UCSD-AML1 (cell line): ENCODE results near the gene CPLX1.

Experiments used
- DNase-seq: peaks from one replicate; lab custom pipeline; 2025; ENCODE audit not compliant: unreplicated experiment; lab: John Stamatoyannopoulos, UW

Gene CPLX1

GRCh38 chr4:856225-856901 lies 30.4 kb upstream of the CPLX1 start:
- no peak for DNase-seq

DNA sequence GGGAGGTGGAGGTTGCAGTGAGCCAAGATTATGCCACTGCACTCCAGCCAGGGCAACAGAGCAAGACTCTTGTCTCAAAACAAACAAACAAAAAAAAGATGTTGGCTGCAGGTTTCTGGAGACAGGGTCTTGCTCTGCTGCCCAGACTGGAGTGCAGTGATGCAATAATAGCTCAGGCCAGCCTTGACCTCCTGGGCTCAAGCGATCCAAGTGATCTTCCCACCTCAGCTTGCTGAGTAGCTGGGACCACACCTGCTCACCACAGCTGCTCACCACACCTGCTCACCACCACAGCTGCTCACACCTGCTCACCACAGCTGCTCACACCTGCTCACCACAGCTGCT lies 29.9 kb upstream of the CPLX1 start:
- no peak for DNase-seq

- DNase-seq: no peak
Observed at GRCh38 chr4:854356-854755, 28.4 kb upstream of the CPLX1 start.

DNA sequence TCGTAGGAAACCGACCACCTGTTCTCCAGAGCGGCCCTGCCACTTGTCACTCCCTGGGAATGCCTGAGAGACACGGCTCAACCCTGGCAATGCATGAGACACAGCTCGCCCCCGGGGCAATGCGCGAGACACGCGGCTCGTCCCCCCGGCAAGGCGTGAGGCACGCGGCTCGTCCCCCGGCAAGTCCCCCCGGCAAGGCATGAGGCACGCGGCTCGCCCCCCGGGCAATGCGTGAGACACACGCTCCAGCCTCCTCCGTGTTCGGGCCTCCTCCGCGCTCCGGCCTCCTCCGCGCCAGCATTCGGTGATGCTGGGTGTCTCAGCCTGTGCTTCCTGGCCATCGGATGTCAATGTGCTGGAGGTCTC lies 27.5 kb upstream of the CPLX1 start:
- no peak for DNase-seq

DNA sequence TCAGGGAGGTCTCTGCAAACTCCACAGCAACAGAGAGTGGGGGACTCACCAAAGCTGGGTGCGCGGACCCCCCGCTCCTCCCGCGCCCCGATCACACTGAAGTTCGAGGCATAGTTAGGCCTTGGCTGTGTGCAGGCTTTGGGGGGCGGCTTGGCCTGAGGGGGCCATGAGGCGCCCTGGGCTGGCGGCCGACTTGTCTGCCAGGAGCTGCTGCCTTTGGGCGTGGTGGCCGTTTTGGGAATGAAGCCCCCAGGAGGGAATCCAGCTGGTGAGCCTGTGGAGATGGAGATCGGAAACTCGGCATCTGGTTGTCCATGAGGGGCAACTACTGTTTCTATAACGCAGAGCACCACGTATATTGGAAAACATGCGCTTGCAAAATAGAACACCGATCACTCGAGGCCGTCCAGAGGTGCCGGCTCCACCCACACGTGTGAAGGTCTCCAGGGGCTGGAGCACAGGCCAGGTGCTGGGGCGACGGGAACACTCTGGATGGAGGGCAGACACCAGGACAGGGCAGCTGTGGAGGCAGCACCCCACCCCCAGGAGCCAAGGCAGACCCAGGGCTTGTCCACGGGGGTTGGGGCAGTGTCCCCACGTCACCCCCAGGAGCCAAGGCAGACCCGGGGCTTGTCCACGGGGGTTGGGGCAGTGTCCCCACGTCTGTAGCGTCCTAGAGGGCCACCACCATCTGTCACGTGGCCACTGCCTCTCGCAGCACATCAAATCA lies 25.9 kb upstream of the CPLX1 start:
- DNase-seq: no peak

DNA sequence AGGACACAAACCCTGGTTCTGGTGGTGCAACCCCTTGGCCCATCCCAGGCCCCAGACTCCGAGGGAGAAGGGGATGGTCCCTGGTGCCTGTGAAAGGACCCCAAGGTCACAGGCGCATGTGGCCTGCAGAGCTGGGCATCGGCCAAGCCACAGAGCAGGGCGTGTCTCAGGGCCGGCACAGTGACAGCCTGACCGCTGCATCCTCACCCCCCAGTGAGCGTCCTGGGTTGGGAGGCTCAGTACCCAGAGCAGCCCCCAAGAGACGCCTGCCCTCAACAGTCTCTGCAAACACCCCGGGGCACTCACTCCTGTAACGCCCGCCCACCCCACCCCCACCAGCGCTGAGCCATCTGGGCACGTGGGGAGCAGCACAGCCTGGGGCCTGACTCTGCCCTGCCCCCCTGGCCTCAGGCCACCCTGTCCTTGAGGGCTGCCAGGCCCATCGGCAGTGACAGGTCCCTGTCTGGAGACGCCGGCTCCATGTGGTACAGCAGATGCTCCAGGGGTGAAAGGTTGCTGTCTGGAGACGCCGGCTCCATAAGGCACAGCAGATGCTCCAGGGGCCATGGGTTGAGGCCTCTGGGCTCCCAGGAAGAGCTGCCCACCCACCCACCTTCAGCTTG lies 24.5 kb upstream of the CPLX1 start:
- DNase-seq: no peak

GRCh38 chr4:849478-850175 lies 23.7 kb upstream of the CPLX1 start:
- no peak for DNase-seq

GRCh38 chr4:848803-849477 lies 23.0 kb upstream of the CPLX1 start:
- DNase-seq: no peak

DNA sequence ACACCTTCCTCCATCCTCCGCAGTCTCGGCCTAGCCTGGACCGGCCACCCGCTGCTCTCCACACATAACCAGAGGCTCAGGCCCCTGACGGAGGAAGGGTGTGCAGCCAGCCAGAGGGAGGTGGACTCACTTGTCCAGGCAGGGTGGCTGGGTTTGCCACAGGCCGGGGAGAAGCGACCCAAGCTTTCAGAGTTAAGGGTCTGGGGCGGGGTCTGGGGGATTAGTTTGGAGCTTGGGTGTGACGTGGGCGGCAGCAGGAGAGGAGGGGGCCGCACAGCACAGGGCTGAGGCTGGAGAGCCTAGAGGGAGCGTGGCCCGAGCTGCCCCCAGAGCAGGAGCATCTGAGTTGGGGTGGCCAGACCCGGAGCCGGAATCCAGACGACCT lies 22.4 kb upstream of the CPLX1 start:
- DNase-seq: no peak

GRCh38 chr4:845836-846251 lies 19.9 kb upstream of the CPLX1 start:
- DNase-seq: no peak

DNA sequence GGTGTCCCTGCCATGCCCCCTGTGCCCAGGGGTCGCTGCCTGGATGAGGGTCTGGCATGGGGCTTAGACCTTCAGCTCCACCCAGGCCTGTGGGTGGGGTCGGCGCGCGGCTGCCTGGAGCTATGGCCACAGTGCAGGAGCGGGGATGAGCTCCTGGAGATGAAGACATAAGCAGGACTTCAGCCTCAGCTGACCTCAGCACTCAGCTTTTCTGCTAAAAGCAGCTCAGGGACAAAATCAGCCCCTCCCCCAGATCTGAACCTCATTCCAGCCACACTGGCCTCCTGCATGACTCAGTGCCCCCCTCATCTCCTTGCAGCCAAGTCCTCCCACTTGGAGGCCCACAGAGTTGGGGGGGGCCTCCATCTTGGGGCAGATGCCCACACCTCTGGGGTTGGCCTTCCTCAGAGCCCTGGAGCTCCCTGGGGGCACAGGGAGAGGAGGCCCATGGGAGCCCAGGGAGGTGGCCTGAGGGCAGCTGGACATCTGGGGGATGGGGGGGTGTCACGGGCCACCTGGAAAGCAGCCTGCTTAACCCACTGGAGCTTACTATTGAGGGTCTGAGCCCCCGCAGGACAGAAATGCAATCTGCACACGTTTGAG lies 19.4 kb upstream of the CPLX1 start:
- DNase-seq: no peak

- no peak for DNase-seq
Observed at GRCh38 chr4:844752-845232, 18.9 kb upstream of the CPLX1 start.

DNA sequence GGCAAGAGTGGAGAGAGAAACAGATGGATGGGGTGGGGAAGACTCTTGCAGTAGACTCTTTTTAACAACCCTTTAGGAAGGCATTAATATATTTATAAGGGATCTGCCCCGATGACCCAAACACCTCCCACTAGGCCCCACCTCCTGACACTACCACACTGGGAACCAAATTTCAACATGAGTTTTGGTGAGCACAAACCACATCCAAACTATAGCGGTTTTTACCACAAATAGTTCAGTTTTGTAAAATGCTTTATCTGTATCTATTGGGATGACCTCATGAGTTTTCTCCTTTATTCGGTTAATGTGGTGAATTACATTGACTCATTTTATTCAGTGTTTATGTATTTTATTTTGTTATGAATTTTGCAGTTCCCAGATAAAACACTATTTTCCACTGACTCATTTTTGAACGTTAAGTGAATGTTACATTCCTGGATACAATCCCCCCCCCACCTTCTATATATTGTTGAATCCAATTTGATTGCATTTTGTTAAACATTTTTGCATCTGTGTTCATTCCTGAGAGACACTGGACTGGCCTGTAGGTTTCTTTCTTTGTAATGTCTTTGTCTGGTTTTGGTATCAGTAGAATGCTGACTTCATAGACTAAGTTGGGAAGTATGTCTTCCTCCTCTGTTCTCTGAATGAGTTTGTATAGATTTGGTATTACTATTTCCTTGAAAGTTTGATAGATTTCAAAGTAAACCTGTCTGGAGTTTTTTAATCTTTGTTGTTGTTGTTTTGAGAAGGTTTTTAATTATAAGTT lies 13.9 kb upstream of the CPLX1 start:
- no peak for DNase-seq

- no peak for DNase-seq
Observed at GRCh38 chr4:837772-838171, 11.8 kb upstream of the CPLX1 start.

DNA sequence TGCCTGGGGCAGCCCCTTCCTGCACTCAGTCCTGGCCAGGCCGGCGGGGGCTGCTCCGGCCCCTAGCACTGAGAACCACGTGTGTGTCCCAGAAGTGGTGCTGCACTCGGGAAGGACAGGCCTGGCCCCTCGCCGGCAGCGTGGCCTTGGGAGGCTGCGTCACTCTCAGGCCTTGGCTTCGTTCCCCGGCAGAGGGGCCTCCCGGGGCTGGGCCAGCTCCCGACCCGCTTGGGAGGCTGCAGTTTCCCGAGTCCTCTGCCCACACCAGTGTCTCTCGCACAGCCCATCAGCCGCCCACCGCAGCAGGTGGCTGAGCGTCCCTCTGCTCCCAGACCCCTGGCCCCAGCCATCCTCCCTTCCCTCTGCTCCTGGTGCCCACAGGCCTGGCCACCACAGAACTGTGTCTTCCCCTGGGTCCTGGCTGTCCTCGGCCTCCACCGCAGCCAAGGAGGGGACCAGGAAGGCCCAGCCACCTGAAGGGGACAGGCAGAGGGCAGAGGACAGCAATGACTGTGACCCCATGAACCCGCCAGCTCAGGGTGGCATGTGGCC lies 10.9 kb upstream of the CPLX1 start:
- no peak for DNase-seq

DNA sequence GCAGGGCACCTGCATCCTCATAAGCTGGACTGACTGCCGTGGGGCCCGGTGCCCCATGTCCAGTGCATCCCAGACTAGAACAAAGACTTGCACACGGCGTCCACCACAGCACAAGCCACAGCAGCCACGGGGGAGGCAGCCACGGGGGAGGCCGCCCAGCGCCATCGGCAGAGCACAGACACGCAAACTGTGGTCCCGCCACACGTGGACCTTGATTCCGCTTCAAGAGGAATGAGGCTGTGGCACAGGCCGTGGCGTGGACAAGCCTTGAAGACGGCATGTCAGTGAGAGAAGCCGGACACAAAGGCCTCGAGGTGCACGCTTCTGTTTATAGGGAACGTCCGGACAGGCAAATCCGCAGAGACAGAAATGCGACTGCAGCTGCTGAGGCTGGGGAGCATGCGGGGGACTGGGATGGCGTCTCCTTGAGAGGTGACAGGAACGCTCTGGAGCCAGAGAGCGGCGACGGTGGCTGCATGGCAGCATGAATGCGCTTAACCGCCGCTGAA lies 10.1 kb upstream of the CPLX1 start:
- DNase-seq: no peak

DNA sequence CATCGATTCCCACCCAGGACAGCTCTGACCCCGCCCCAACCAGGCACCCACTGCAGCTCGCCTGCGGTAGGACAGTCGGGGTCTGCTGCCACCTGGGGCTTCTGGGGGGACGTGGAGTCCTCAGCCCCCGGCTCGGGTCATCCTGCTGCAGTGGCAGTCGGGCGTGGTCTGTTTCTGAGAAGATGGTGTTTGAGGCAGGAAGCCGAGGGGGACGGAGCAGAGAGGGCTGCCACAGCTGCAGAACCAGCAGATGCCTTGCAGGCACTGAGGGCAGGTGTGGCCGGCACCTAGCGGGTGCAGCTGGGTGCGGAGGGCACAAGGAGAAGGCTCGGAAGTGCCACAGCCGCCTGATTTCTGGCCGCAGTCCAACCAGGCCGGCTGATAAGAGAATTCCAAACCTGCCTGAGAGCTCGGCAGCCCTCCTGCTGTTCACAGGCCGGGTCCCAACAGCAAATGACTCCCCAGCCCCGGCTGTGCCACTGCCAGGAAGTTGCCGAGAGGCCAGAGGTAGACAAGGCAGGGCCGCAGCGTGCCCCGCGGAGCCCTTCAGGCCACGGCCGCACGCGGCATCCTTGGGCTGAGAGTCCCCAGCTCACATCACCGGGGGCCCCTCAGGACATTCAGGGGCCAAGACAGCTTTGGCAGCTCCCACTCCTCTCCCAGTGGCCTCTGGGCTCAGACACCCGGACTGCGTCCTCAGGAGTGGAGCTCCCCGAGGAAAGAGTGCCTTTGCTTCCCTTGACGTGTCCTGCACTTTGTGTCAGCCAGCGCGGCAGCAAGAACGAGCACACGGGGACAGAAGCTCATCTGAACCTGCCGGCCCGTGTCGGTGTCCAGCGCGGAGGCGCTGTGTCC lies 9.4 kb upstream of the CPLX1 start:
- DNase-seq: no peak

- DNase-seq: no peak
Observed at GRCh38 chr4:834368-835147, 8.6 kb upstream of the CPLX1 start.
